ENCODE measurements around the gene OPALIN.

The OPALIN gene

DNA sequence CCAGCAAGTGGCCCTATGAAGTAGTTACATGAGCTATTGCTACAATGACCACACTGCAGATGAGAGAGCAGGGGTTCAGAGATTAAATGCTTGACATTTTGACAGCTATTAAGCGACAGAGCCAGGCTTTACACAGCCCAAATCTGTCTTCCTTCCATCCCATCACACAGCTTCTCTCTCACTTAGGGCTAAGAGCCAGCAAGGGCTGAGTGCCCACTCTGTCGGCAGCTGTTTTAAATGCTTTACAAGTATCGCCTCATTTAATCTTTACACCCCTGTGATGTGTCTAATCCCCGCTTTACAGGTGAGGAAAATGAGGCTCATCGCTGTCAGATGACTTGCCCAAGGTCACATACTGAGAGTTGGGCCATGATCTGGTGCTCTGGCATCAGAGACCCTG lies 15.2 kb upstream of the OPALIN start:
- no peak overlapping the region for H3K27ac ChIP-seq
- TF ChIP-seq, protein P1, sequence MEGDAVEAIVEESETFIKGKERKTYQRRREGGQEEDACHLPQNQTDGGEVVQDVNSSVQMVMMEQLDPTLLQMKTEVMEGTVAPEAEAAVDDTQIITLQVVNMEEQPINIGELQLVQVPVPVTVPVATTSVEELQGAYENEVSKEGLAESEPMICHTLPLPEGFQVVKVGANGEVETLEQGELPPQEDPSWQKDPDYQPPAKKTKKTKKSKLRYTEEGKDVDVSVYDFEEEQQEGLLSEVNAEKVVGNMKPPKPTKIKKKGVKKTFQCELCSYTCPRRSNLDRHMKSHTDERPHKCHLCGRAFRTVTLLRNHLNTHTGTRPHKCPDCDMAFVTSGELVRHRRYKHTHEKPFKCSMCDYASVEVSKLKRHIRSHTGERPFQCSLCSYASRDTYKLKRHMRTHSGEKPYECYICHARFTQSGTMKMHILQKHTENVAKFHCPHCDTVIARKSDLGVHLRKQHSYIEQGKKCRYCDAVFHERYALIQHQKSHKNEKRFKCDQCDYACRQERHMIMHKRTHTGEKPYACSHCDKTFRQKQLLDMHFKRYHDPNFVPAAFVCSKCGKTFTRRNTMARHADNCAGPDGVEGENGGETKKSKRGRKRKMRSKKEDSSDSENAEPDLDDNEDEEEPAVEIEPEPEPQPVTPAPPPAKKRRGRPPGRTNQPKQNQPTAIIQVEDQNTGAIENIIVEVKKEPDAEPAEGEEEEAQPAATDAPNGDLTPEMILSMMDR (conservative IDR thresholded peaks at IDR 0.05) = no peak

DNA sequence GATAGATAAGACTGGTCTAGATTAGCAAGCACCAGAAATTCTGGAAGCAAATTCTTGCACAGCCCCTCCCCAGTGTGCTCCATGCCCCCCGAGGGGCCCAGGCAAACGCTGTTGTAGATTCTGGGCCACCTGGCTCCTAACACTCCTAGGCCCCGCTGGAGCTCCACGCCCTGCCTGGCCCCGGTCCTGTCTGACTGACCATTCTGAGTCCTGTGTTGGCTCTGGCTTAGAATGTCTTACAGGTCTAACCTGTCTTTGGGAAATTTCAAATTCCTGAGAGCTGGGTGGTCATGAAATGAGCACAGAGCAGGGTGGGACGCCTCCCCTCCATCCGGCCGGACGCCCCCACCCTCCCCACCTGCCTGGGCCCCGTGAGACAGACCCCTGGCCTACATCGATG lies 12.6 kb upstream of the OPALIN start:
- H3K27ac ChIP-seq = no peak overlapping the region

GRCh38 chr10:96370584-96371157 lies 11.9 kb upstream of the OPALIN start:
- TF ChIP-seq, protein P1 (conservative IDR thresholded peaks at IDR 0.05) = peak; percentile 91
- H3K27ac ChIP-seq = no peak overlapping the region

More for the DNA sequence above, 12.6 kb upstream of the OPALIN start:
- TF ChIP-seq, protein P1 (conservative IDR thresholded peaks at IDR 0.05) = no peak

DNA sequence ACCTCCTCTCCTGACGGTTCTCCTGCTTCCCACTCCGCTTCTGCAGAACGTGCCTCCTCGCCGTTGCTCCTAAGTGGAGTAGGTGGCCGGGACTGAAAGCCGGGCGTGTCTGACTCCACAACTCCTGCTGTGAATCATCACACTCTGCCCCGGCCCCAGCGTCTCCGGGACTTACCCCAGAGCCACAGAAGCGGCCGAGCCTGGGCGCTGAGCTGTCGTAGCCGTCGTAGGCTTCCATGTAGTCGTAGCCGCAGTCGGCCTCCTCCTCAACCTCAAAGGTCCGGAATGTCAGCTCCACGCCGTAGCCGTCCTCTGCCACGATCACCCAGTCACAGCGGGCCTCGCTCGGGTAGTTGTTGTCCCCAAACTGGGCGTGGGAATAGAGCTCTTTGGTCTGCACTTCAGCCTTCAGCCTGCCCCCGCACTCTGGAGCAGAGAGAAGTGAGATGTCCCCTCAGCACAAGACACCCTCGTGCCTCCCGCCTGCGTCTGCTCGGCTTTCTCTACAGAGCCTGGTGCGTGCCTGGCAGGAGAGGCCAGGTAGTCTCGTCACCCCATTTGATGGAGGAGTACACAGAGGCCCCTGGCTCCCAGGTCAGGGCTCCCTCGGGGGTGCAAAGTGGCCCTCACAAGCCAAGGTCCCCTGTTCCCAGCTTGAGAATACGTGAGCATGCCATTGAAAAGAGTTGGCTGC lies 11.2 kb upstream of the OPALIN start:
- TF ChIP-seq, protein P1 (conservative IDR thresholded peaks at IDR 0.05) = no peak
- no peak overlapping the region for H3K27ac ChIP-seq

DNA sequence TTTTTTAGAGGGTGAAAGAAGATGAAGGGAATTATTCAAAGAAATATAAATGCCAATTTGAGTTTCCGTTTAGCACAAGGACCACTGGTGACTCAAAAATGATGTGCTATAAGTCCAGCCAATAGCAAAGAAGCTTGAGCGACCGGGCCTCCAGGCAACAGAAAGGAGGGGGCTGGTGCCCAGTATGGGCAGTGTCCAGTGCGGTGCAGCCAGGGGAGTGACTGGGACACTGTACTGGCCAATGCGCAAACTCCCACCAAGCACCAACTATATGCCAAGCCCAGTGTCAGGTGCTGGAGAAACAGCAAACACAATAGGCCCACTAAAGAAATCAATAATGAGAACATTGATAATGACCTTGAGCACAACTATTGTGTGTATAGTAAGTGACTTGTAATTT lies 10.2 kb upstream of the OPALIN start:
- TF ChIP-seq, protein P1 (conservative IDR thresholded peaks at IDR 0.05) = no peak
- no peak overlapping the region for H3K27ac ChIP-seq

GRCh38 chr10:96367470-96367869 lies 8.7 kb upstream of the OPALIN start:
- TF ChIP-seq, protein P1 (conservative IDR thresholded peaks at IDR 0.05) = no peak
- no peak overlapping the region for H3K27ac ChIP-seq

DNA sequence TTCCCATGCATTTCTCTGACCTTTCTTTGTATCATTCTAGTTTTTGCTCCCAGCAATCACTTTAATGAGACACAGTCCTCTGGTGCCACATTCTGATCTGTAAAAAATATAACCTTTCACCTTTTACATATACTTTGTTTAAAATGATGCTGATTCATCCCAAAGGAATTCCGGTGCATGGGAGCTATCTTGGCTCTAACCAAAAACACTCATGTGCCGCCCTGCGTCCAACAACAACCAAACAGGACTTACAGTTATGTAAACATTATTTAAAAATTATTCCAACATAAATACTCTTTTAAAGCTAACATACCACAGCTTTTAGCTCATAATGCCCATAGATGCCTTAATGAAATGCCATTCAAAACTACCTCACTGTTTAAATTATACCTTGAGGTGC lies 7.7 kb upstream of the OPALIN start:
- H3K27ac ChIP-seq = no peak overlapping the region
- TF ChIP-seq, protein P1 (conservative IDR thresholded peaks at IDR 0.05) = no peak

Data from VCaP (cell line).